ENCODE results near the gene CH25H.

DNA sequence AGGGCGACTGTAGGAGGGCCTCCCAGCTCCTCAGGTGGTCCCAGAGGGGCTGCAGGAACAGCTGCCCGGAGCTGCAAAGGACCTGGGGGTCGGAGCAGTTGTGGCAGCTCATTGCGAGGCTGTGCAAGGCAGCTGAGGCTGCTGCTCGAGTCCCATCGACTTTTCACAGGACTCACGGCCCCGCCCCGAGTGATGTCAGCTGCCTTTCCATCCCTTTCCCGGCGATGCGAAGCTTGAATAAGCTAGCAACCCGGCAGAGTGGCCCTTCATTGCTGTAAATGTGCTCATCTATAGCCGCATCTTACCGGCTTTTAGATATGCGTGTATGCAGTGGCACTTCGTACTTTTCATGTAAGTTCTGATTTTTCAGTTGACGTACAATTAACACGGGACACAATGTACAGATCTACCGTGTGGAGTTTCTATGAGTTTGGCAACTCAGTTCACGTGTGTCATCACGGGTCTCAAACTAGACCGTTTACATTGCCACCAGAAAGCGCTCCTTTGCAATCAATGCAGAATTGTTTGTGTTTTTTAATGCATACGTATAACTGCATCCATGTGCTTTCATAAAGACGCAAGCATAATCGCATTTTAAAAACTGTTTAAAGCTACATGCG is at the start of gene CH25H:
- TF ChIP-seq GATA2 (IDR thresholded peaks at IDR 0.05; ENCODE audit: low read depth, low read length) = no peak
- TF ChIP-seq GATA3 (IDR thresholded peaks at IDR 0.05; ENCODE audit: low read depth, low read length) = no peak

Measured in SH-SY5Y (cell line).